GM12873 (cell line): ENCODE data around the gene AVEN.

Experiments used
- CTCF ChIP-seq: IDR thresholded peaks from 2 replicates; pipeline ENCODE4 v1.5.1; 2012; ENCODE audit warnings: low read depth, mild to moderate bottlenecking, moderate library complexity, low read length, control low read depth; ENCODE audit not compliant: insufficient read depth; ENCODE audit errors: missing control alignments

Gene AVEN

DNA sequence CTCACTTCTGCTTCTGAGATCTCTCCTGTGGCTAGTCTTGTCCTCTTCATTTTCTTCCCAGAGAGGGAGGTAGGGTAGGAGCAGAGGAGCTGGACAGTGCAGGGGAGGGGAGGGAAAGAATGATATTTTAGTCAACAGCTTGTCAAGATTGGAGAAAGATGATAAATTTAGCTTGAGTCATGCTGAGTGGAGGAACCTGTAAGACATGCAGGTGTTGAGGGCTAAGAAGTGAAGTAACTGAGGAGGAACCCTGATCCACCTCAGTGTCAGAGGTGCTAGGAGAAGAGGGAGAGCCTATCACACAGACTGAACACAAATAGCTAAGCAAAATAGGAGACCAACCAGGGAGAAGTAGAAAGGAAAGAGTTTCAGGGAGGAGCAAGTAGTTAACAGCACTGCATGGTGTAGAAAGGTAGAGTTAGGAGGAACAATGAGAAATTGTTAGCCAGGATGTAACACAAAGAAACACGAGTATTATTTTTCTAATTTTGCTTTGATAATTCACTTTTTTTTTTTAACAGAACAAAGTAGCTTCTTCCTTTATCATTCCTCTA lies 178.9 kb downstream of the AVEN start:
- no peak for TF ChIP-seq CTCF

DNA sequence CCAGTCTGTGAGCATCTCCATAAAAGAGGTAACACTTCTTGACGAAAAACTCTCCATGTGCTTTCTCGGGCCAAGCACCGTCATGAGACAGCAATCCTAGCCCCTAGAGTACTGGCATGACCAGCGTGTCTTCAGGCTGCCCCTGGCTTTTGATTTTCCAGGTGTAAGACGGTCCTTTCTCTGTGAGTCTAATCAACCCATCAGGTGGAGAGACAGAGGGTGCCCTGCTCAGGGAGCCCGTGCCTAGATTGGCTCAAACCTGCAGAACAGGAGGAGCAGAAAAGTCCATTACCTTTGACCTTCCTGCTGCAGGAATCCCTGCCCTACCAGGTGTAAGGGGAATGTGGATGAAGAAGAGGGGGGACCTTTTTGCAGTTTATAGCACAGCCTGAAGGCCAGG lies 180.2 kb downstream of the AVEN start:
- no peak for TF ChIP-seq CTCF

- TF ChIP-seq CTCF = no peak
Observed at GRCh38 chr15:33857726-33858125, 181.3 kb downstream of the AVEN start.

GRCh38 chr15:33852570-33852969 lies 186.4 kb downstream of the AVEN start:
- no peak for TF ChIP-seq CTCF

DNA sequence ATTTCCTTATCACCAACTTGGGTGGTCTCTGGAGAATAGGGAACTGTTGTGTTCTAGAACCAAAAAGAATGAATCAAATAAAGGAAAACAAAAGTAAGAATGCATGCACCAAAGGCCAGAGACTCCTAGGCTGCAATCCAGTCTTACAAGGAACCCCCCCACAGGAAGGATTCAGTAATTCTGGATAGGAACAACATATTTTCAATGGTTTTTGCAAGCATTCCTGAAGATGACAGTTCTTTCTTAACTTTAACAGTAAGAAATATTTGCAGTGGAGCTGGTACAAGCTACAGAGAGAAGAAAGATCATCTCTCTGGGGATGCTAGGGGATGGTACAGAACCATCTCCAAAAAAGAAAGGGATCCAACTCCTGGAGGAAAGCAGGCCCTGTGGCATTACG lies 186.9 kb downstream of the AVEN start:
- no peak for TF ChIP-seq CTCF

DNA sequence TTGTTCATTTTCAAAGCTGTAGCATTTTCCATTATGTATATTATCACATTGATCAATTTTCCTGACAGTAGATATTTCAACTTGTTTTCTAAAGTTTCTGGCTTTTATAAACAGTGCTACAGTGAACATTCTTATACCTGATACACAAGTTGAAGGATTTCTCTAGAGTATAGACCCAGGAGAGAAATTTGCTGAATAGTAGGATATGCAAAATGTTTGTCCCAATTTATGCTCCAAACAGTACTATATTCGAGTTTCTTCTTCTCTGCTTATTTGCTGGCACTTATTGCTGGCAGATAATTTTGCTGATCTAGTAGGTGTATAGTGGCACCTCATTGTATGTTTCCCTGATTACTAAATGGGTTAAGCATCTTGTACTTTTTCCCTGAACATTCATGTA lies 187.9 kb downstream of the AVEN start:
- TF ChIP-seq CTCF = no peak

- TF ChIP-seq CTCF = no peak
Observed at GRCh38 chr15:33848011-33848410, 191.0 kb downstream of the AVEN start.
